Activated T-cell treated with anti-CD3 and anti-CD28 coated beads, Interleukin-2, amount 50 U/mL, for 4 hours (primary cell): Measurements from ENCODE around the gene PCDHA8. TPM values are rescaled to one million over a fixed set of nuclear protein-coding genes. Genes with fewer than 3 reads are reported as not detected.
"Not testable (repeated sequence)": the region's sequence is repeated elsewhere in the genome, so short reads cannot be mapped to it uniquely, and the experiment has no call there.

Experiments used
- ATAC-seq, 2 donors: fragments of 200-7000 bp; cut with Tn5 transposase; one replicate each; pipeline ENCODE4 v1.10.0; 2021
- DNase-seq: peaks from one replicate; pipeline ENCODE4 v3.0.0-alpha.2; 2020
- H3K27me3 Mint-ChIP-seq: one replicate; pipeline ENCODE4 v1.8.0; 2021; ENCODE audit warnings: low read depth, mixed read lengths
- H3K36me3 Mint-ChIP-seq: one replicate; pipeline ENCODE4 v1.8.0; 2022; ENCODE audit warnings: mixed read lengths; ENCODE audit not compliant: insufficient read depth
- H3K4me1 Mint-ChIP-seq: one replicate; pipeline ENCODE4 v1.8.0; 2021; ENCODE audit warnings: low read depth, mixed read lengths
- H3K4me3 Mint-ChIP-seq: one replicate; pipeline ENCODE4 v1.8.0; 2021; ENCODE audit warnings: mild to moderate bottlenecking, moderate library complexity, mixed read lengths
- H3K9me3 Mint-ChIP-seq: one replicate; pipeline ENCODE4 v1.8.0; 2021; ENCODE audit warnings: mixed read lengths
- total RNA-seq, 3 donors: library from RNA; stranded (reverse); gene quantifications; one replicate each; pipeline ENCODE4 v1.2.1, GENCODE V29; 2021

The PCDHA8 gene
- total RNA-seq, 3 donors from 2014 or later = not detected

DNA sequence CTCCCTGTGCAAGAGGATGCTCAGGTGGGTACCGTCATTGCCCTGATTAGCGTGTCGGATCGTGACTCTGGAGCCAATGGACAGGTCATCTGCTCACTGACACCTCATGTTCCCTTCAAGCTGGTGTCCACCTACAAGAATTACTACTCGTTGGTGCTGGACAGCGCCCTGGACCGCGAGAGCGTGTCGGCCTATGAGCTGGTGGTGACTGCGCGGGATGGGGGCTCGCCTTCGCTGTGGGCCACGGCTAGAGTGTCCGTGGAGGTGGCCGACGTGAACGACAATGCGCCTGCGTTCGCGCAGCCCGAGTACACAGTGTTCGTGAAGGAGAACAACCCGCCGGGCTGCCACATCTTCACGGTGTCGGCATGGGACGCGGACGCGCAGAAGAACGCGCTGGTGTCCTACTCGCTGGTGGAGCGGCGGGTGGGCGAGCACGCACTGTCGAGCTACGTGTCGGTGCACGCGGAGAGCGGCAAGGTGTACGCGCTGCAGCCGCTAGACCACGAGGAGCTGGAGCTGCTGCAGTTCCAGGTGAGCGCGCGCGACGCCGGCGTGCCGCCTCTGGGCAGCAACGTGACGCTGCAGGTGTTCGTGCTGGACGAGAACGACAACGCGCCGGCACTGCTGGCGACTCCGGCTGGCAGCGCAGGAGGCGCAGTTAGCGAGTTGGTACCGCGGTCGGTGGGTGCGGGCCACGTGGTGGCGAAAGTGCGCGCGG, 35.7 kb downstream of the PCDHA8 start:
- H3K36me3 Mint-ChIP-seq, DNase-seq, H3K4me1 Mint-ChIP-seq, H3K4me3 Mint-ChIP-seq, ATAC-seq: not testable (repeated sequence)
- H3K27me3 Mint-ChIP-seq = peaks cover 48% of the 10 kb centered on the region
- peaks cover 25% of the 10 kb centered on the region for H3K9me3 Mint-ChIP-seq

GRCh38 chr5:140877262-140877581, 36.2 kb downstream of the PCDHA8 start:
- H3K4me1 Mint-ChIP-seq = no peaks in the 10 kb centered on the region
- no peaks in the 10 kb centered on the region for H3K36me3 Mint-ChIP-seq
- H3K9me3 Mint-ChIP-seq = peaks cover 27% of the 10 kb centered on the region
- no peak overlapping the region for H3K4me3 Mint-ChIP-seq
- no peak for ATAC-seq
- DNase-seq = no peak
- H3K27me3 Mint-ChIP-seq = peaks cover 48% of the 10 kb centered on the region

DNA sequence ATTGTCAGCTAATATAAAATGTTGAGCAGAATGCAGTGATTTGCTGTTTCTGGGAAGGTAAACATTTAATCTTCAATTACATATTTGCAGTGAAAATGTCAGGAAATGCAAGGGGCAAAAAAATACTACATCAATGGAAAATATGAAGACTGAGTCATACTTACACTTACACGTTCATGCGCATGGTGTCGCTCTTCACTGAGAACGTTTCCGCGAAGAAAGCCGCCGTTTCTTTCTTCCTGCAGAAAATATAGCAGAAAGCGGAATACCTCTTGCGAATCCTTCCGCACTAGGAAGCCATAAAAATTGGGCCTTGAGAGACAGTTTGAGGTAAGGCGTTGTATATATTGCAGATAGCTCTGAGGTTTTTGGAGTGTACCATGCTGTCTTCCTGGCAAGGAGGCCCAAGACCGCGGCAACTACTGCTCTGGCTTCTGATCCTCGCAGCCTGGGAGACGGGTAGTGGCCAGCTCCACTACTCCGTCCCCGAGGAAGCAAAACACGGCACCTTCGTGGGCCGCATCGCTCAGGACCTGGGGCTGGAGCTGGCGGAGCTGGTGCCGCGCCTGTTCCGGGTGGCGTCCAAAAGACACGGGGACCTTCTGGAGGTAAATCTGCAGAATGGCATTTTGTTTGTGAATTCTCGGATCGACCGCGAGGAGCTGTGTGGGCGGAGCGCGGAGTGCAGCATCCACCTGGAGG, 41.1 kb downstream of the PCDHA8 start, which contains the start of gene PCDHA13:
TSS of gene PCDHA13 (plus strand) at position 236 of the 702 bp plus-strand sequence. CDS start at position 381, 145 bp downstream.
- H3K4me3 Mint-ChIP-seq = no peak within 1 kb of the TSS
- peaks cover 34% of the 10 kb centered on the region for H3K27me3 Mint-ChIP-seq
- no peaks in the 10 kb centered on the region for H3K4me1 Mint-ChIP-seq
- no peak for DNase-seq
- no peak for ATAC-seq
- peaks cover 37% of the 10 kb centered on the region for H3K9me3 Mint-ChIP-seq
- H3K36me3 Mint-ChIP-seq = no peaks in the 10 kb centered on the region

GRCh38 chr5:140882591-140882899, 41.6 kb downstream of the PCDHA8 start:
- ATAC-seq (no peak), DNase-seq (no peak)
- no peaks in the 10 kb centered on the region for H3K36me3 Mint-ChIP-seq
- H3K4me1 Mint-ChIP-seq = no peaks in the 10 kb centered on the region
- H3K4me3 Mint-ChIP-seq = no peak overlapping the region
- peaks cover 41% of the 10 kb centered on the region for H3K9me3 Mint-ChIP-seq
- peaks cover 34% of the 10 kb centered on the region for H3K27me3 Mint-ChIP-seq

DNA sequence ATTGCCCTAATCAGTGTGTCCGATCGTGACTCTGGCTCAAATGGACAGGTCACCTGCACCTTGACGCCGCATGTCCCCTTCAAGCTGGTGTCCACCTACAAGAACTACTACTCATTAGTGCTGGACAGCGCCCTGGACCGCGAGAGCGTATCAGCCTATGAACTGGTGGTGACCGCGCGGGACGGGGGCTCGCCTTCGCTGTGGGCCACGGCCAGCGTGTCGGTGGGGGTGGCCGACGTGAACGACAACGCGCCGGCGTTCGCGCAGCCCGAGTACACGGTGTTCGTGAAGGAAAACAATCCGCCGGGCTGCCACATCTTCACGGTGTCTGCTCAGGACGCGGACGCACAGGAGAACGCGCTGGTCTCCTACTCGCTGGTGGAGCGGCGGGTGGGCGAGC, 42.4 kb downstream of the PCDHA8 start:
- Mint-ChIP-seq H3K4me3 (no peak overlapping the region), H3K9me3 (peaks cover 42% of the 10 kb centered on the region)

DNA sequence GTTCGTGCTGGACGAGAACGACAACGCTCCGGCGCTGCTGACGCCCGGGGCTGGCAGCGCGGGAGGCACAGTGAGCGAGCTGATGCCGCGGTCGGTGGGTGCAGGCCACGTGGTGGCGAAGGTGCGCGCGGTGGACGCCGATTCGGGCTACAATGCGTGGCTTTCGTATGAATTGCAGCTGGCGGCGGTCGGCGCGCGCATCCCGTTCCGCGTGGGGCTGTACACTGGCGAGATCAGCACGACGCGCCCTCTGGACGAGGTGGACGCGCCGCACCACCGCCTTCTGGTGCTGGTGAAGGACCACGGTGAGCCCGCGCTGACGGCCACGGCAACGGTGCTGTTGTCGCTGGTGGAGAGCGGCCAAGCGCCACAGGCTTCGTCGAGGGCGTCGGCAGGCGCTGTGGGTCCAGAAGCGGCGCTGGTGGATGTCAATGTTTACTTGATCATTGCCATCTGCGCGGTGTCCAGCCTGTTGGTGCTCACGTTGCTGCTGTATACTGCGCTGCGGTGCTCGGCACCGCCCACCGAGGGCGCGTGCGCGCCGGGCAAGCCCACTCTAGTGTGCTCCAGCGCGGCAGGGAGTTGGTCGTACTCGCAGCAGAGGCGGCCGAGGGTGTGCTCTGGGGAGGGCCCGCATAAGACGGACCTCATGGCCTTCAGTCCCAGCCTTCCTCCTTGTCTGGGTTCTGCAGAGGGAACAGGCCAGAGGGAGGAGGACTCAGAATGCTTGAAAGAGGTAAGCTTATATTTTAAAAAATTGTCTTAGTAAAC, 43.1 kb downstream of the PCDHA8 start:
- ATAC-seq (no peak), DNase-seq (no peak)
- peaks cover 29% of the 10 kb centered on the region for H3K27me3 Mint-ChIP-seq
- no peak overlapping the region for H3K4me3 Mint-ChIP-seq
- peaks cover 38% of the 10 kb centered on the region for H3K9me3 Mint-ChIP-seq
- H3K4me1 Mint-ChIP-seq = no peaks in the 10 kb centered on the region
- no peaks in the 10 kb centered on the region for H3K36me3 Mint-ChIP-seq

More for the DNA sequence above, 42.4 kb downstream of the PCDHA8 start:
- DNase-seq = no peak
- no peaks in the 10 kb centered on the region for H3K36me3 Mint-ChIP-seq
- peaks cover 32% of the 10 kb centered on the region for H3K27me3 Mint-ChIP-seq
- no peaks in the 10 kb centered on the region for H3K4me1 Mint-ChIP-seq
- no peak for ATAC-seq

Other genes with a start within 250 kb of the PCDHA8 start
- gene CD14, start 208.0 kb upstream of the PCDHA8 start, total RNA-seq = under 1 TPM; 0.43 to 0.86 (median 0.50) TPM
- 10 to 100 TPM; 16.5 to 20.6 (median 20.0) TPM for gene TMCO6, start 201.7 kb upstream of the PCDHA8 start, total RNA-seq
- 10 to 100 TPM; 68.6 to 78.2 (median 72.5) TPM for gene NDUFA2, start 193.6 kb upstream of the PCDHA8 start, total RNA-seq
- gene IK, start 193.4 kb upstream of the PCDHA8 start, total RNA-seq = 100 to 1,000 TPM; 102 to 110 (median 106) TPM
- gene WDR55, start 176.3 kb upstream of the PCDHA8 start, total RNA-seq = 10 to 100 TPM; 47.7 to 50.0 (median 49.5) TPM
- 1 to 10 TPM; 3.1 to 5.6 (median 4.5) TPM for gene DND1, start 167.6 kb upstream of the PCDHA8 start, total RNA-seq
- 100 to 1,000 TPM; 125 to 133 (median 131) TPM for gene HARS1, start 149.8 kb upstream of the PCDHA8 start, total RNA-seq
- gene HARS2, start 149.7 kb upstream of the PCDHA8 start, total RNA-seq = 10 to 100 TPM; 28.6 to 31.3 (median 29.5) TPM
- gene ZMAT2, start 140.7 kb upstream of the PCDHA8 start, total RNA-seq = 10 to 100 TPM; 83.2 to 91.9 (median 83.6) TPM
- not detected for gene PCDHA1, start 55.0 kb upstream of the PCDHA8 start, total RNA-seq
- gene PCDHA2, start 46.3 kb upstream of the PCDHA8 start, total RNA-seq = not detected
- not detected for gene PCDHA3, start 40.1 kb upstream of the PCDHA8 start, total RNA-seq
- under 1 TPM in 2 of 3 donors, not detected in 1; 0.08 to 0.14 TPM for gene PCDHA4, start 34.1 kb upstream of the PCDHA8 start, total RNA-seq
- not detected for gene PCDHA5, start 19.6 kb upstream of the PCDHA8 start, total RNA-seq
- gene PCDHA6, start 13.2 kb upstream of the PCDHA8 start, total RNA-seq = not detected
- not detected for gene PCDHA7, start 6.9 kb upstream of the PCDHA8 start, total RNA-seq
- gene PCDHA9, start 7.2 kb downstream of the PCDHA8 start, total RNA-seq = not detected
- not detected for gene PCDHA10, start 14.7 kb downstream of the PCDHA8 start, total RNA-seq
- gene PCDHA11, start 27.8 kb downstream of the PCDHA8 start, total RNA-seq = not detected
- not detected for gene PCDHA12, start 34.1 kb downstream of the PCDHA8 start, total RNA-seq
- not detected for gene PCDHA13, start 40.9 kb downstream of the PCDHA8 start, total RNA-seq
- under 1 TPM in 1 of 3 donors, not detected in 2; 0.05 TPM for gene PCDHAC1, start 85.1 kb downstream of the PCDHA8 start, total RNA-seq
- not detected for gene PCDHAC2, start 125.3 kb downstream of the PCDHA8 start, total RNA-seq
- not detected for gene PCDHB1, start 210.2 kb downstream of the PCDHA8 start, total RNA-seq